ENCODE data around the gene CCL14. TPM values are rescaled to one million over a fixed set of nuclear protein-coding genes. Genes with fewer than 3 reads are reported as not detected.

The CCL14 gene
- total RNA-seq, 1 donor from 2014 or later, result 20.7 TPM

- no peak for ATAC-seq
- intact Hi-C loops (cut with DNase I), result no loop called here
- Histone ChIP-seq H3K4me1 (peaks cover 15% of the 10 kb centered on the region), H3K27me3 (ENCODE audit: low read depth) (no peaks in the 10 kb centered on the region), H3K27ac (no peak overlapping the region), H3K9me3 (no peaks in the 10 kb centered on the region), H3K4me3 (no peak overlapping the region), H3K36me3 (no peaks in the 10 kb centered on the region)
- TF ChIP-seq CTCF (IDR thresholded peaks at IDR 0.05), result no peak
- DNase-seq, result no peak
Observed at GRCh38 chr17:35972066-35972465, 14.5 kb downstream of the CCL14 start.

GRCh38 chr17:35969558-35970380, 16.8 kb downstream of the CCL14 start:
- Histone ChIP-seq H3K36me3 (no peaks in the 10 kb centered on the region), H3K4me3 (no peak overlapping the region), H3K4me1 (peaks cover 15% of the 10 kb centered on the region), H3K27me3 (ENCODE audit: low read depth) (no peaks in the 10 kb centered on the region), H3K27ac (no peak overlapping the region), H3K9me3 (no peaks in the 10 kb centered on the region)
- ATAC-seq, result peak; percentile 77 to 88
- DNase-seq, result peak; percentile 59
- intact Hi-C loops (cut with DNase I), result loop anchor here (10.0 kb wide), 1 partner anchor 175 kb away; no protein-coding TSS in a partner anchor
- TF ChIP-seq CTCF (IDR thresholded peaks at IDR 0.05), result peak; percentile 86

DNA sequence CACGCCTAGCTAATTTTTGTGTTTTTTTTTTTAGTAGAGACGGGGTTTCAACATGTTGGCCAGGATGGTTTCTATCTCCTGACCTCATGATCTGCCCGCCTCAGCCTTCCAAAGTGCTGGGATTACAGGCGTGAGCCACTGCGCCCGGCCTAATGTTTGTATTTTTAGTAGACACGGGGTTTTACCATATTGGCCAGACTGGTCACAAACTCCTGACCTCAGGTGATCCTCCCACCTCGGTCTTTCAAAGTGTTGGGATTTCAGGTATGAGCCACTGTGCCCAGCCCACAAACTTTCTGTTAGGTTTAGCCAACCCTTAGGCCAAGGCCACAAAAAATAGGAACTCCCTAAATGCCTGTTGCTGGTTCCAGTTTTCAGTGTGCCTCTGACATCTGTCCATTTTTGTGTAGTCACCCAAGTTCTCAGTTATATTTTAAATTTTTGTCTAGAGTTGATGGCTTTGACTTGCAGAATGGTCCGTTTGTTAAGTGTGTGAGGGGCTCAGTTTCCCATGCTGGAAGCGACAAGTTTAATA, 17.9 kb downstream of the CCL14 start:
- DNase-seq, result no peak

DNA sequence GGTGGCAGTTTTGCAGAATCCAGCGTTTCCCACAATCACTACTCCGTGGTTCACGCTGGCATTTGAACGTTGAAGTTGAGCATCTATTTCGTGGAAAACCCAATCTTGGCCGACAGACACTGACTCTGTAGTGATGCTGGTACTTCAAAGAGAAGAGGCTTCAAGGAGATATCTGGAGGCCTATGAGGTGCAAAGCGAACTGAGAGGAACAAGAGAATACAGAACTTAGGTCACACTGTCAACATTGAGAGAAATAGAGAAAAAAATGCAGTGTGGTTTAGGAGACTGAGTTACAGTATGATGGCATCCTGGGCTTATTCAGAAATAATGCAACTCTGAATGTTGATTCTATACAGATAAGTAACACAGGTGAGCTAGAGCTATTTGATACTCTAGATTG, 21.3 kb downstream of the CCL14 start:
- peaks cover 4% of the 10 kb centered on the region for H3K27me3 ChIP-seq (ENCODE audit: low read depth)
- no peak overlapping the region for H3K27ac ChIP-seq
- no peaks in the 10 kb centered on the region for H3K9me3 ChIP-seq
- ATAC-seq, result no peak
- intact Hi-C loops (cut with DNase I), result loop anchor here (10.0 kb wide), 1 partner anchor 180 kb away; no protein-coding TSS in a partner anchor
- no peaks in the 10 kb centered on the region for H3K4me1 ChIP-seq
- TF ChIP-seq CTCF (IDR thresholded peaks at IDR 0.05), result no peak
- no peaks in the 10 kb centered on the region for H3K36me3 ChIP-seq
- no peak overlapping the region for H3K4me3 ChIP-seq
- DNase-seq, result no peak

More for the DNA sequence above, 17.9 kb downstream of the CCL14 start:
- H3K4me3 ChIP-seq, result no peak overlapping the region
- no peak overlapping the region for H3K27ac ChIP-seq
- TF ChIP-seq CTCF (IDR thresholded peaks at IDR 0.05), result no peak
- intact Hi-C loops (cut with DNase I), result loop anchor here (10.0 kb wide), 1 partner anchor 176 kb away; no protein-coding TSS in a partner anchor
- ATAC-seq, result no peak
- H3K36me3 ChIP-seq, result no peaks in the 10 kb centered on the region
- no peaks in the 10 kb centered on the region for H3K9me3 ChIP-seq
- H3K27me3 ChIP-seq (ENCODE audit: low read depth), result no peaks in the 10 kb centered on the region
- peaks cover 12% of the 10 kb centered on the region for H3K4me1 ChIP-seq

- Histone ChIP-seq H3K4me1 (no peaks in the 10 kb centered on the region), H3K9me3 (no peaks in the 10 kb centered on the region), H3K36me3 (no peaks in the 10 kb centered on the region), H3K27ac (no peak overlapping the region), H3K27me3 (ENCODE audit: low read depth) (peaks cover 13% of the 10 kb centered on the region), H3K4me3 (no peak overlapping the region)
- DNase-seq, result no peak
- intact Hi-C loops (cut with DNase I), result loop anchor here (10.0 kb wide), 1 partner anchor 181 kb away; no protein-coding TSS in a partner anchor
- no peak for TF ChIP-seq CTCF (IDR thresholded peaks at IDR 0.05)
- ATAC-seq, result no peak
Observed at GRCh38 chr17:35963663-35964062, 22.9 kb downstream of the CCL14 start.

All from lower lobe of right lung (tissue), 2 donors.